Measurements from ENCODE around the gene MTX3.

The MTX3 gene

GRCh38 chr5:79955941-79956670 lies 35.0 kb downstream of the MTX3 start:
- TF ChIP-seq ZFX (IDR thresholded peaks at IDR 0.05; ENCODE audit: borderline replicate concordance): no peak
- TF ChIP-seq CTCF (IDR thresholded peaks at IDR 0.05): no peak
- no peak overlapping the region for H3K27ac ChIP-seq

- H3K27ac ChIP-seq: no peak overlapping the region
- no peak for TF ChIP-seq ZFX (IDR thresholded peaks at IDR 0.05; ENCODE audit: borderline replicate concordance)
- TF ChIP-seq CTCF (IDR thresholded peaks at IDR 0.05): no peak
Measured at GRCh38 chr5:79955356-79955895, 35.6 kb downstream of the MTX3 start.

GRCh38 chr5:79954620-79955019 lies 36.4 kb downstream of the MTX3 start:
- no peak for TF ChIP-seq ZFX (IDR thresholded peaks at IDR 0.05; ENCODE audit: borderline replicate concordance)
- no peak for TF ChIP-seq CTCF (IDR thresholded peaks at IDR 0.05)
- H3K27ac ChIP-seq: no peak overlapping the region

GRCh38 chr5:79947567-79947966 lies 43.5 kb downstream of the MTX3 start:
- no peak overlapping the region for H3K27ac ChIP-seq
- no peak for TF ChIP-seq CTCF (IDR thresholded peaks at IDR 0.05)
- TF ChIP-seq ZFX (IDR thresholded peaks at IDR 0.05; ENCODE audit: borderline replicate concordance): no peak

GRCh38 chr5:79938468-79938867 lies 52.6 kb downstream of the MTX3 start:
- TF ChIP-seq CTCF (IDR thresholded peaks at IDR 0.05) (no peak), ZFX (IDR thresholded peaks at IDR 0.05; ENCODE audit: borderline replicate concordance) (no peak)
- no peak overlapping the region for H3K27ac ChIP-seq

- TF ChIP-seq ZFX (IDR thresholded peaks at IDR 0.05; ENCODE audit: borderline replicate concordance) (no peak), CTCF (IDR thresholded peaks at IDR 0.05) (no peak)
- H3K27ac ChIP-seq: no peak overlapping the region
Measured at GRCh38 chr5:79936646-79937216, 54.3 kb downstream of the MTX3 start.

GRCh38 chr5:79936002-79936645 lies 54.9 kb downstream of the MTX3 start:
- H3K27ac ChIP-seq: no peak overlapping the region
- TF ChIP-seq CTCF (IDR thresholded peaks at IDR 0.05): no peak
- TF ChIP-seq ZFX (IDR thresholded peaks at IDR 0.05; ENCODE audit: borderline replicate concordance): no peak
